SK-N-SH treated with all-trans-retinoic acid at 6 μM for 48 hours (cell line): Measurements from ENCODE around the gene COL6A2.

ENCODE experiments used
- ARNTL ChIP-seq: fragments of 450-650 bp; formaldehyde crosslinking; IDR thresholded peaks from 2 replicates; pipeline ENCODE4 v1.5.0; 2020; ENCODE audit warnings: low read depth, mild to moderate bottlenecking, moderate library complexity, borderline replicate concordance
- CSDC2 ChIP-seq: fragments of 250-450 bp; sonication (Bioruptor Pico); IDR thresholded peaks from 2 replicates; pipeline ENCODE4 v1.5.0; 2020; ENCODE audit warnings: mild to moderate bottlenecking, moderate library complexity
- GLIS3 ChIP-seq: fragments of 250-450 bp; sonication (Bioruptor Pico); IDR thresholded peaks from 2 replicates; pipeline ENCODE4 v1.5.0; 2020; ENCODE audit warnings: mild to moderate bottlenecking, moderate library complexity
- RARB ChIP-seq: fragments of 250-450 bp; sonication (Bioruptor Pico); IDR thresholded peaks from 2 replicates; pipeline ENCODE4 v1.8.0; 2021; ENCODE audit warnings: mild to moderate bottlenecking, moderate library complexity
- TSHZ2 ChIP-seq: fragments of 250-450 bp; sonication (Bioruptor Pico); IDR thresholded peaks from 2 replicates; pipeline ENCODE4 v1.5.0; 2020; ENCODE audit warnings: mild to moderate bottlenecking, moderate library complexity
- ZC3H10 ChIP-seq: fragments of 250-450 bp; sonication (Bioruptor Pico); IDR thresholded peaks from 2 replicates; pipeline ENCODE4 v1.5.1; 2021; ENCODE audit warnings: mild to moderate bottlenecking, moderate library complexity
- ZFP3 ChIP-seq: fragments of 250-450 bp; sonication (Bioruptor Pico); IDR thresholded peaks from 2 replicates; pipeline ENCODE4 v1.5.0; 2020; ENCODE audit warnings: mild to moderate bottlenecking, moderate library complexity
- ZFP30 ChIP-seq: fragments of 450-650 bp; formaldehyde crosslinking; IDR thresholded peaks from 2 replicates; pipeline ENCODE4 v1.5.0; 2022; ENCODE audit warnings: mild to moderate bottlenecking, moderate library complexity
- TF ChIP-seq, protein P1 (sequence below): fragments of 250-450 bp; sonication (Bioruptor Pico); IDR thresholded peaks from 2 replicates; pipeline ENCODE4 v1.8.0; 2020; ENCODE audit warnings: mild to moderate bottlenecking, moderate library complexity, borderline replicate concordance

GRCh38 chr21:46089285-46089684 lies 8.6 kb upstream of the COL6A2 start:
- TF ChIP-seq ARNTL (CRISPR knock-in tag) (no peak), RARB (no peak), ZC3H10 (CRISPR knock-in tag) (no peak), TSHZ2 (CRISPR knock-in tag) (no peak), ZFP3 (CRISPR knock-in tag) (no peak), GLIS3 (CRISPR knock-in tag) (no peak), ZFP30 (CRISPR knock-in tag) (no peak), CSDC2 (no peak)
- TF ChIP-seq, protein P1, sequence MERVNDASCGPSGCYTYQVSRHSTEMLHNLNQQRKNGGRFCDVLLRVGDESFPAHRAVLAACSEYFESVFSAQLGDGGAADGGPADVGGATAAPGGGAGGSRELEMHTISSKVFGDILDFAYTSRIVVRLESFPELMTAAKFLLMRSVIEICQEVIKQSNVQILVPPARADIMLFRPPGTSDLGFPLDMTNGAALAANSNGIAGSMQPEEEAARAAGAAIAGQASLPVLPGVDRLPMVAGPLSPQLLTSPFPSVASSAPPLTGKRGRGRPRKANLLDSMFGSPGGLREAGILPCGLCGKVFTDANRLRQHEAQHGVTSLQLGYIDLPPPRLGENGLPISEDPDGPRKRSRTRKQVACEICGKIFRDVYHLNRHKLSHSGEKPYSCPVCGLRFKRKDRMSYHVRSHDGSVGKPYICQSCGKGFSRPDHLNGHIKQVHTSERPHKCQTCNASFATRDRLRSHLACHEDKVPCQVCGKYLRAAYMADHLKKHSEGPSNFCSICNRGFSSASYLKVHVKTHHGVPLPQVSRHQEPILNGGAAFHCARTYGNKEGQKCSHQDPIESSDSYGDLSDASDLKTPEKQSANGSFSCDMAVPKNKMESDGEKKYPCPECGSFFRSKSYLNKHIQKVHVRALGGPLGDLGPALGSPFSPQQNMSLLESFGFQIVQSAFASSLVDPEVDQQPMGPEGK, result no peak
